ENCODE measurements around the gene ALOX12B. TPM values are rescaled to one million over a fixed set of nuclear protein-coding genes. Genes with fewer than 3 reads are reported as not detected.
"Not testable (repeated sequence)": the region's sequence is repeated elsewhere in the genome, so short reads cannot be mapped to it uniquely, and the experiment has no call there.

ALOX12B gene
- total and polyA plus RNA-seq, 8 donors: 0.88 TPM; not detected in 7

DNA sequence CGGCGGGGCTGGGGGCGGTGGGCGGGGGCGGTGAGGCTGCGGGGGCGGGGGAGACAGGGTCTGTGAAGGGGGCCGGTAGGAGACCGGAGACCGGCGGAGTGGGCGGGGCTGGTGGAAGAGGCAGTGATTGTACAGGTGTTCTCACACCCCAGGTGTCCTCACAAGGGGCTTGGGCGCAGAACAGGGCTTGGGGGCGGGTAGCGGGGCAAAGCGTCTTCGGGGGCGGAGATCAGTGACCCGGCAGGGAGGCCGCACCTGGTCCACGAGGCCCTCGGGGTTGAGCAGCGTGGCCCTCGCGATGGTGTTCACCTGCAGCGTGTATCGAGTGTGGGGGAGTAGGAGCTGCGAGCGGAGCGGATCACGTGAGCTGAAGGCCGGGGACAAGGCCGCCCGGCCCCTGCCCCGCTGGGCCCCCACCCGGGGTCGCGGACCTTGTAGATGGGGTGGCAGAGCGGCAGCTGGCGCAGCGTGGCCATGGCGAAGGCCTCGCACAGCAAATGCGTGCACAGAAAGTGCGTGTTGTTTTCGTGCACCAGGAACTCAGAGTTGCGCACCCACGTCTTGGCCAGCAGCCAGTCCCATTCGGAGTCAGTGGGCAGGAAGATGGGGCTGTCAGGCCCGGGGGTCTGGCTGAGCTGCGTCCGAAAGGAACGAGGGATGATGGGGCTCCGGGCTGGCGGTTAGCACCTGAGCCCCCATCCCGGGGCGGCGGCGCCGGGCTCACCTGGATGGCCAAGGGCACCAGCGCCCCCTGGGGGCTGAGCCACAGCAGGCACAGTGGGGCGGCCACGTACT, 22.3 kb upstream of the ALOX12B start:
- Histone ChIP-seq H3K9me3 (no peaks in the 10 kb centered on the region), H3K27ac (no peak overlapping the region), H3K4me3 (peak overlapping the region; percentile 38 to 53 (median 42)), H3K36me3 (no peaks in the 10 kb centered on the region), H3K27me3 (peaks cover 0 to 69% (median 45%) of the 10 kb centered on the region in 3 donors), H3K4me1 (peaks cover 10 to 16% (median 13%) of the 10 kb centered on the region in 4 donors)
- TF ChIP-seq CTCF (IDR thresholded peaks at IDR 0.05) (peak in 5 of 7 experiments; percentile 77 to 90 (median 85)), POLR2A (IDR thresholded peaks at IDR 0.05) (no peak), POLR2AphosphoS5 (IDR thresholded peaks at IDR 0.05) (no peak), EP300 (IDR thresholded peaks at IDR 0.05) (no peak)
- peak; percentile 85 to 90 for DNase-seq
- 5 to 10% (median 8%) methylated on average over 31 to 63 of the region's 63 CpGs for whole genome bisulfite sequencing, 5 donors
- intact Hi-C loops (cut with DNase I; ENCODE audit: low total_unique reads): no loop called here

DNA sequence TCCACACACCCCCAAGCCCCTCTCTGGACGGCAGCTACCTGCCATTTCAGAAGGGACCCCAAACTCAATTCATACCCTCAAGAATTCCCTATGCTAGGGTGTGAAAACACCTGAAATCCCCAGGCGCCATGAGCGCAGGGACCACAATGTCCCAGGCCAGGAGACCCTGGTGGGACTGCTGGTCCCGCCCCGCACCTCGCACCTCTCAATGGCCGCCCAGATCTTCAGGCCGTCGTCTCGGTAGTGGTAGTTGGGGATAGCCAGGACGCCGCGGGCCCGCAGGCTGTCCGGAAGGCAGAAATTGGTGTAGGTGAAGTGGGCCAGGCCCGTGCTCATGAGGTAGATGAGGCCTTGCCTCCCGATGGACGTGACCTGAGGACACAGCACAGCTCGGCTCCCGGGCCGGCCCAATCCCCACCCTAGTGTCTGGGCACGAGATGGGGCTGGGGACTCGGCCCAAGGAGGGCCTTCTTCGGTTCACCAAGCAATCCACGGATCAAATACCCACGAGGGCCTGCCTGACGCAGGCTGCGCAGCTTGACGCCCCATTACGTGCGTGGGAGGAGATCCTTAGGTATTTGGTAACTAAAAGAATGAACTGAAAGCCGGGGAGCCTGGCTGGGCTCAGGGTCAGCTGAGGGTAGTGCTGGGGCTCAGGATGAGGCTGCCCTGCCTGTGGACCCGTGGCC, 21.6 kb upstream of the ALOX12B start:
- no peaks in the 10 kb centered on the region for H3K9me3 ChIP-seq
- intact Hi-C loops (cut with DNase I; ENCODE audit: low total_unique reads): no loop called here
- WGBS, 5 donors: 79 to 88% (median 86%) methylated on average over 20 to 33 of the region's 33 CpGs
- H3K27me3 ChIP-seq: peaks cover 0 to 63% (median 37%) of the 10 kb centered on the region in 3 donors
- no peak for DNase-seq
- no peak overlapping the region for H3K27ac ChIP-seq
- H3K4me1 ChIP-seq: peaks cover 10 to 16% (median 13%) of the 10 kb centered on the region in 4 donors
- no peak for TF ChIP-seq CTCF (IDR thresholded peaks at IDR 0.05)
- no peak for TF ChIP-seq POLR2A (IDR thresholded peaks at IDR 0.05)
- H3K4me3 ChIP-seq: peak overlapping the region in 1 of 4 donors; percentile 53
- H3K36me3 ChIP-seq: no peaks in the 10 kb centered on the region

DNA sequence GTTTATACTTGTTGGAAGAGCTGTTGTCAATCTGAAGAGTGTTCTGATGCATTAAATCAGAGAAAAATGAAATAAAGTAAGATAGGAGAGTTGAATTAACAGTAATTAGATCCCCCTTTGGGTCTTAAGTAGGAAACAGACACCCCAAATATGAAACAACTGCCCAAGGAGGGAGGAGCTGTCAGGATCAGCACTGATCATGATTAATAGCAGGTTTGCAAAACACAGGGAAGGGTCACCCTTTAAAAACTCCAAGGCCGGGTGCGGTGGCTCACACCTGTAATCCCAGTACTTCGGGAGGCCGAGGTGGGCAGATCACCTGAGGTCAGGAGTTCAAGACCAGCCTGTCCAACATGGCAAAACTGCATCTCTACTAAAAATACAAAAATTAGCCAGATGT, 19.5 kb upstream of the ALOX12B start:
- WGBS, 5 donors: 73 to 88% (median 78%) methylated on average over 4 of the region's 4 CpGs
- H3K4me3 ChIP-seq; DNase-seq; H3K36me3 ChIP-seq; H3K9me3 ChIP-seq; H3K27ac ChIP-seq; intact Hi-C loops (cut with DNase I; ENCODE audit: low total_unique reads): not testable (repeated sequence)
- H3K4me1 ChIP-seq: peaks cover 10 to 16% (median 13%) of the 10 kb centered on the region in 4 donors
- H3K27me3 ChIP-seq: peaks cover 0 to 53% (median 19%) of the 10 kb centered on the region in 3 donors

DNA sequence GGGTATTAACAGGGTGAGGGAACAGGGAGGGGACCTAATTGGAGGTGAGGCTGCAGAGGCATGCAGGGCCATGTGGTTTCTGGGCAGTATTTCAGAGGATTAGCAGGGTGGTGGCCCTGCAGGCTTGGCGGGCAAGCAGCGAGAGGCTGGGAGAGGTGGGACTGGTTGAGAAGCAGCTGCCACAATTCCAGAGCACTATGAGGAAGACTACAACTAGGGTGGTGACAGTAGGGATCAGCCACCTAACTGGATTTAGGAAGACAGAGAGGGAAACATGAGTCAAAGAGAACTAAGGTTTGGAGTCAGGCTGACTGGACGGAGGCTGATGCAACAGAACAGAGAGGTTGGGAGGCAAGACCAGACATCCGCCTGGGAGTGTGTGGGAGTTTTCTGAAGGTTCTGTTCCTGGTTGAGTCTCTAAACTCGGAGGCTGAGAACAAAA, 18.5 kb upstream of the ALOX12B start:
- Histone ChIP-seq H3K4me3 (no peak overlapping the region), H3K9me3 (no peaks in the 10 kb centered on the region), H3K4me1 (peaks cover 10 to 16% (median 13%) of the 10 kb centered on the region in 4 donors), H3K27me3 (peaks cover 0 to 43% (median 14%) of the 10 kb centered on the region in 3 donors), H3K27ac (no peak overlapping the region), H3K36me3 (no peaks in the 10 kb centered on the region)
- TF ChIP-seq POLR2A (IDR thresholded peaks at IDR 0.05): no peak
- no peak for TF ChIP-seq POLR2AphosphoS5 (IDR thresholded peaks at IDR 0.05)
- no peak for TF ChIP-seq CTCF (IDR thresholded peaks at IDR 0.05)
- TF ChIP-seq EP300 (IDR thresholded peaks at IDR 0.05): no peak
- WGBS, 5 donors: 73 to 79% (median 76%) methylated on average over 5 of the region's 5 CpGs
- DNase-seq: no peak
- intact Hi-C loops (cut with DNase I; ENCODE audit: low total_unique reads): no loop called here

All from stomach (tissue), 9 donors.